Measurements from ENCODE around the gene CNTNAP2.
A peak's percentile ranks its signal among the peaks of the same experiment; 100 is the strongest.
"Not testable (repeated sequence)": the region's sequence is repeated elsewhere in the genome, so short reads cannot be mapped to it uniquely, and the experiment has no call there.

Gene CNTNAP2

GRCh38 chr7:148270576-148270975, 2154.0 kb downstream of the CNTNAP2 start:
- no peak for DNase-seq (ENCODE audit: low read depth)

- DNase-seq (ENCODE audit: low read depth): no peak
Observed at GRCh38 chr7:148274118-148274517, 2157.5 kb downstream of the CNTNAP2 start.

- DNase-seq (ENCODE audit: low read depth): no peak
Observed at GRCh38 chr7:148275359-148275890, 2158.8 kb downstream of the CNTNAP2 start.

- no peak for DNase-seq (ENCODE audit: low read depth)
Observed at GRCh38 chr7:148276314-148277041, 2159.9 kb downstream of the CNTNAP2 start.

- no peak for DNase-seq (ENCODE audit: low read depth)
Observed at GRCh38 chr7:148277042-148277660, 2160.6 kb downstream of the CNTNAP2 start.

- peak; percentile 18 for DNase-seq (ENCODE audit: low read depth)
Observed at GRCh38 chr7:148286150-148286549, 2169.5 kb downstream of the CNTNAP2 start.

DNA sequence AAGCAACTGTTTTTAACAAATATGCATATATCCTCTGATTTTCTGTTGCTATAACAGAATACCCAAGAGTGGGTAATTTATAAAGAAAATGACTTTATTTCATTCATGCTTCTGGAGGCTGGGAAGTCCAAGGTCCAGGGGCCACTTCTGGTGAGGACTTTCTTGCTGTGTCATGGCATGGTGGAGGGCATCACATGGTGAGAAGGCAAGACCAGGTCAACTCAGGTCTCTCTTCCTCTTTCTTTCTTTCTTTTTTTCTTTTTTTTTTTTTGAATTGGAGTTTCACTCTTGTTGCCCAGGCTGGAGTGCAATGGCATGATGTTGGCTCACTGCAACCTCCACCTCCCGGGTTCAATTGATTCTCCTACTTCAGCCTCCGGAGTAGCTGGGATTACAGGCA, 2170.9 kb downstream of the CNTNAP2 start:
- DNase-seq (ENCODE audit: low read depth): no peak

GRCh38 chr7:148288592-148289151, 2172.1 kb downstream of the CNTNAP2 start:
- DNase-seq (ENCODE audit: low read depth): no peak

- no peak for DNase-seq (ENCODE audit: low read depth)
Observed at GRCh38 chr7:148289630-148290029, 2173.0 kb downstream of the CNTNAP2 start.

DNA sequence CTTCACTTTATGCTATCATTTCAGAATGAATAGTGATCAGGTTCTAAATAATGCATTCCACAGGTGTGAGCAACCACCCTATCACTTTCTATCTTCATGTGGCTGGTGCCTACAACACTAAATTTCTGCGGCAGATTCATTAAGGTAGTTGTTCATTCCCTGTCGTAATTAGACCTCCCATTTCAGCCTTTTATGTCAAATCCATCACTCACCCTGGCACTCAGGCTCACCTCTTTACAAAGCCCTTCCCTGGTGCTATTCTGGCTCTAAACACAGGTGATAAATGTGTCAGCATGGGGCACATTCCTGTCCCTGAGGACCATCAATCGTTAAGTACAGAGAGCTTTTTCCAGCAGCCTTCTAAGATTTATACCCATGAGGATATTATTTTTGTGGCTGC, 2173.9 kb downstream of the CNTNAP2 start:
- no peak for DNase-seq (ENCODE audit: low read depth)

- DNase-seq (ENCODE audit: low read depth): no peak
Observed at GRCh38 chr7:148291799-148292198, 2175.2 kb downstream of the CNTNAP2 start.

GRCh38 chr7:148296994-148297644, 2180.5 kb downstream of the CNTNAP2 start:
- no peak for DNase-seq (ENCODE audit: low read depth)

DNA sequence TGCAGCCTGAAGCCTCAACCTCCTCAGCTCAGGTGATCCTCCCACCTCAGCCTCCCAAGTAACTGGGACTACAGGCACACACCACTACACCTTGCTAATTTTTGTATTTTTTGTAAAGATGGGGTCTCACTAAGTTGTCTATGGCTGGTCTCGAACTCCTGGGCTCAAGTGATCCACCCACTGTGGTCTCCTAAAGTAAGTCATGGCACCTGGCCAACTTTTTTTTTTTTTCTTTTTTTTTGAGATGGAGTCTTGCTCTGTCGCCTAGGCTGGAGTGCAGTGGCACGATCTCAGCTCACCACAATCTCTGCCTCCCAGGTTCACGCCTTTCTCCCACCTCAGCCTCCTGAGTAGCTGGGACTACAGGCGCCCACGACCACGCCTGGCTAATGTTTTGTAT, 2182.2 kb downstream of the CNTNAP2 start:
- not testable (repeated sequence) for DNase-seq (ENCODE audit: low read depth)

- DNase-seq (ENCODE audit: low read depth): no peak
Observed at GRCh38 chr7:148299350-148300276, 2183.0 kb downstream of the CNTNAP2 start.

DNA sequence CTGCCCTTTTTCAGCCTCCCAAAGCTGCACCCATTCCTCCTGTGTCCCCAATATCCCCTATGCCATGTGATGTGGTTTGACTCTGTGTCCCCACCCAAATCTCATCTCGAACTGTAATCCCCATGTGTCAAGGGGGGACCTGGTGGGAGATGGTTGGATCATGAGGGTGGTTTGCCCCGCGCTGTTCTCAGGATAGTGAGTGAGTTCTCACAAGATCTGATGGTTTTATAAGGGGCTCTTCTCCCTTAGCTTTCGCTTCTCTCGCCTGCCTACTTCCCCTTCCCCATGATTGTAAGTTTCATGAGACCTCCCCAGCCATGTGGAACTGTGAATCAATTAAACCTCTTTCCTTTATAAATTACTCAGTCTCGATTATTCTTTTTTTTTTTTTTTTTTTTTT, 2185.8 kb downstream of the CNTNAP2 start:
- DNase-seq (ENCODE audit: low read depth): not testable (repeated sequence)

DNA sequence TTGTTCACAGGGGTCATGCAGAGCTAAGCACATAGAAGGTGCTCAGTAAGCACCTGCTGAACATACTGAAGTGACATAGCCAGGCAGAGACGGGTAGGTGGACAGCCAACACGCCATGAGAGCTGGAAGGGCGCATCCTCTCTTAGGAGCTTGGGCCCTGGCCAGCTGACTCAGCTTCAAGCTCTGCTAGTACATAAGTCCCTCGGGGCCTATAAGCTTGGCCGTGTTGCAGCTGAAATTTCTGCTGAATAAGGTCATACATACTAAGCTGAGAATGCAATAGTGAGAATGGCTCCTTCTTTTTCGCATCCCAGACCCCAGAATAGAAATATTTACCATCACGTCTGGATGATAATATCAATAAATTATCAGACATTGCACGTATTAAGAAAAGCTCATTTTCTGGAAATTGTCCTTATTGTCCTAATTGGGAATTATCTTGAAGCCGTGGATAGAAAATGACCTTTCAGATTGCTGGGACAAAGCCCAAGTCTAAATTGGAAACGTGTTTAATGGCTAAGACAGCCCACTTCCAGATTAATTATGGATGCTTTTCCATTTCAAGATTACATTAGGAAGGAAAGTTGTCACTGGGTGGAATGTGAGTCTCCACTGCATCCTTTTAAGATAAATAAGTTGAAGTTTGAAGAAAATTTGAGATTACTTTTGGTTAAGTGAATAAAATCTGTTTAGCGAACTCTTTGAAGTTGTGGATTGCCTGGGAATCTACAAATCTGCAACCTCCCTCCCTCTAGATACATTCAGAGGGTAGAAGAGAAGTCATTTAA, 2186.9 kb downstream of the CNTNAP2 start:
- DNase-seq (ENCODE audit: low read depth): peak; percentile 91

DNA sequence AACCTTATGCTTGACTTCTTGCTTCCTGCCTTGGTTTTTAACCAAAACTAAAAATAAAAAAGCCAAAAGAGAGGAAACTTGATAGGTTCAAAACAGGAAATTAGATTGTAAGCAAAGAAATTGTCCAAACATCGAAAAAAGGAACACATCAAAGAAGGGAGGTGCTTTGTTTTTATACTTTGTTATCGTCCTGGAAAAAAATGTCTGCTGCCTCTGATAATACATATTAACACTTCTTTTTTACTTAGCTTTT, 2187.4 kb downstream of the CNTNAP2 start:
- no peak for DNase-seq (ENCODE audit: low read depth)

GRCh38 chr7:148304456-148304855, 2187.9 kb downstream of the CNTNAP2 start:
- no peak for DNase-seq (ENCODE audit: low read depth)

DNA sequence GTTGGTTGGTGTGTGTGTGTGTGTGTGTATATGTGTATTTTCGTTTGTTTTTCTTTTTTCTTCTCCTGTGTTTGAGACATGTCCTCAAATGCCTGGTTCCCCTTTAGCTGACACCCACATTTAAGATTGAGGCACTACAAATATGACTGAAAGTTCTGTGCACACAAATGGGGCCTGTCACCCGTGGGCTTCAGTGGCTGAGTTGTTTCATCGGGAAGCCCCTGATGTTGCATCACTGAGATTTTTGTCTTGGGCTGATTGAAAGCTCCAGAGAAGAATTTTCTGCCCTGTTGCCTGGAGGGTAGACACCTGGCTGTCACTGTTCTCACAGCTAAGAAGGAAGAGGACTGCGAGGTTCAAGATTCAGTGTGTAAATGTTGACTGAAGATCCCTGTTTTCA, 2190.2 kb downstream of the CNTNAP2 start:
- DNase-seq (ENCODE audit: low read depth): no peak

GRCh38 chr7:148318102-148318811, 2201.7 kb downstream of the CNTNAP2 start:
- no peak for DNase-seq (ENCODE audit: low read depth)

All from stromal cell of bone marrow (primary cell).